HG03196 (cell line): ENCODE data around the gene PFKP.

Experiments
- ATAC-seq: cut with Tn5 transposase; IDR thresholded peaks from one replicate; pipeline ENCODE4 v1.9.1; 2021; ENCODE audit not compliant: unreplicated experiment

PFKP gene

GRCh38 chr10:3111621-3112163 lies 44.3 kb downstream of the PFKP start:
- ATAC-seq, result no peak

GRCh38 chr10:3113343-3113720 lies 46.0 kb downstream of the PFKP start:
- ATAC-seq, result no peak

- no peak for ATAC-seq
Measured at GRCh38 chr10:3115685-3116084, 48.3 kb downstream of the PFKP start.

- ATAC-seq, result no peak
Measured at GRCh38 chr10:3116508-3117100, 49.3 kb downstream of the PFKP start.

GRCh38 chr10:3117486-3117885 lies 50.1 kb downstream of the PFKP start:
- no peak for ATAC-seq

GRCh38 chr10:3118641-3119091 lies 51.3 kb downstream of the PFKP start:
- no peak for ATAC-seq

- no peak for ATAC-seq
Measured at GRCh38 chr10:3119796-3120459, 52.6 kb downstream of the PFKP start.

- no peak for ATAC-seq
Measured at GRCh38 chr10:3122034-3122433, 54.7 kb downstream of the PFKP start.

GRCh38 chr10:3122486-3123205 lies 55.3 kb downstream of the PFKP start:
- ATAC-seq, result no peak

GRCh38 chr10:3123571-3124411 lies 56.4 kb downstream of the PFKP start:
- no peak for ATAC-seq

- ATAC-seq, result no peak
Measured at GRCh38 chr10:3124412-3125175, 57.2 kb downstream of the PFKP start.

- ATAC-seq, result no peak
Measured at GRCh38 chr10:3125527-3126170, 58.3 kb downstream of the PFKP start.

- no peak for ATAC-seq
Measured at GRCh38 chr10:3126249-3126648, 58.9 kb downstream of the PFKP start.

GRCh38 chr10:3126741-3127346 lies 59.5 kb downstream of the PFKP start:
- ATAC-seq, result no peak

- ATAC-seq, result no peak
Measured at GRCh38 chr10:3127921-3128320, 60.6 kb downstream of the PFKP start.

GRCh38 chr10:3128379-3129130 lies 61.2 kb downstream of the PFKP start:
- no peak for ATAC-seq

- ATAC-seq, result no peak
Measured at GRCh38 chr10:3129581-3130340, 62.4 kb downstream of the PFKP start.

GRCh38 chr10:3131098-3131497 lies 63.8 kb downstream of the PFKP start:
- ATAC-seq, result no peak
